Coronary artery (tissue), 2 donors: Measurements from ENCODE around the gene PRKG1.

Source experiments
- DNase-seq: peaks from one replicate; pipeline ENCODE4 v3.0.0-alpha.2; 2017; ENCODE audit warnings: low spot score
- H3K27ac ChIP-seq, 2 donors: fragments of 200-600 bp; sonication (generic); one replicate each; pipeline ENCODE4 v1.5.1; 2016 to 2019
- H3K4me3 ChIP-seq: fragments of 200-600 bp; sonication (generic); 2 replicates; pipeline ENCODE4 v1.5.1; 2016; ENCODE audit warnings: mild to moderate bottlenecking, moderate library complexity
- TF ChIP-seq, protein P1 (sequence below): fragments of 200-600 bp; sonication (generic); IDR thresholded peaks from one replicate; pipeline ENCODE4 v1.5.1; 2019; ENCODE audit warnings: antibody characterized with exemption

Gene PRKG1

DNA sequence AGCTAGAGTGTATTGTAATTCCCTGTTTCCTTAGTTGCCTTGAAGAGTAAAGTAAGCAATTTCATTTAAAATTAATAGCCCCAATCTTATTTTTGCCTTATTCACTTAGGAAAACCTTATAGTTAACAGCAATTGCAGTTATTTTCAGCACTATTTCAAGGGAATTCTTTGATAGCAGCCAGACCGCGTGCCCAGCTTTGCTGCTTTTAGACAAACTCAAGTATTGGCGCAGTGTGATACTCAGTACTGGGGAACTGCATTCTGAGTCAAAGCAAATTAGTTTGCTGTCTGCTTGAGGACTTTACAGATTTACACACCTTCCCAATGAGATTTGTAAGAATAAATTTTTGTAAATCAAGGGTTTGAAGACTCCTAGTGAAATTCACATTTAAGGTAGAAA is 21.2 kb downstream of the PRKG1 start:
- DNase-seq: no peak
- no peak overlapping the region for H3K4me3 ChIP-seq
- TF ChIP-seq, protein P1, sequence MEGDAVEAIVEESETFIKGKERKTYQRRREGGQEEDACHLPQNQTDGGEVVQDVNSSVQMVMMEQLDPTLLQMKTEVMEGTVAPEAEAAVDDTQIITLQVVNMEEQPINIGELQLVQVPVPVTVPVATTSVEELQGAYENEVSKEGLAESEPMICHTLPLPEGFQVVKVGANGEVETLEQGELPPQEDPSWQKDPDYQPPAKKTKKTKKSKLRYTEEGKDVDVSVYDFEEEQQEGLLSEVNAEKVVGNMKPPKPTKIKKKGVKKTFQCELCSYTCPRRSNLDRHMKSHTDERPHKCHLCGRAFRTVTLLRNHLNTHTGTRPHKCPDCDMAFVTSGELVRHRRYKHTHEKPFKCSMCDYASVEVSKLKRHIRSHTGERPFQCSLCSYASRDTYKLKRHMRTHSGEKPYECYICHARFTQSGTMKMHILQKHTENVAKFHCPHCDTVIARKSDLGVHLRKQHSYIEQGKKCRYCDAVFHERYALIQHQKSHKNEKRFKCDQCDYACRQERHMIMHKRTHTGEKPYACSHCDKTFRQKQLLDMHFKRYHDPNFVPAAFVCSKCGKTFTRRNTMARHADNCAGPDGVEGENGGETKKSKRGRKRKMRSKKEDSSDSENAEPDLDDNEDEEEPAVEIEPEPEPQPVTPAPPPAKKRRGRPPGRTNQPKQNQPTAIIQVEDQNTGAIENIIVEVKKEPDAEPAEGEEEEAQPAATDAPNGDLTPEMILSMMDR: no peak
- H3K27ac ChIP-seq: peak overlapping the region; percentile 25 to 34

DNA sequence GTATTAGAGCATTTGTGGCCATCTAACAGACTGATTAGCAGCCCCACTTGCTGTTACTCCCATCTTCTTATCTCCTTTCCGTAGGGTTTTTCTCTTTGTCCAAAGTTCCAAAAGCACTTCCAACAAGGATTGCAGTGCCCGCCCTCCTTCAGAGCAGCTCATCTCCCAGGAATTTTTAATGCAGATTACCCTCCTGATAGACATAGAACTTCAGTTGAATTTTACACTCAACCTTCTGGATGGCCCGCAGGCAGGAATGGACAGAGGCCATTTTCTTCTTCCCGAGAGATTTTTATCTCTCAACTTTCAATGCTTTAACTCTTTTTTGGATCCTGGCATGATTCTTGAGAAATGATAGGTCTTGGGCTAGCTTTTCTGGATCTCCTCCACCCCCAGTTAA is 23.3 kb downstream of the PRKG1 start:
- no peak for DNase-seq
- Histone ChIP-seq H3K27ac (no peak overlapping the region), H3K4me3 (no peak overlapping the region)
- TF ChIP-seq, protein P1: no peak

DNA sequence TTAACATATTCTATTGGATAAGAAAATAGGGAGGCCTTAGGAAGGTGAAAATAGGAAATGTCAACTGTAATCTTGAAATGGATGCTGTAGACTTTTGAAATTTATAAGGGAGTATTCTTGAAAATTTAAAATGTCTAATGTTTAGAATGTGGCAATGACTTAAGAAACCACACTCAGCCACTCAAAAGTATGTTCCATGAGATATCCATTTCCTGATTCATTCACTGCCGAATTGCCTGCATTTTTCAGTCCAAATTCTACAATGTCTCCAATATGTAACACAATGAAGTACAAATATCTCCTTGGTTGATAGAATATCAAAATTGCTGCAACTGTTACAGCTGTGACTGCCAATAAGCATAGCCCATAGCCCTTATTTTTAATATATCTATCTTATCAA is 25.9 kb downstream of the PRKG1 start:
- no peak overlapping the region for H3K4me3 ChIP-seq
- no peak for DNase-seq
- TF ChIP-seq, protein P1: no peak
- no peak overlapping the region for H3K27ac ChIP-seq

DNA sequence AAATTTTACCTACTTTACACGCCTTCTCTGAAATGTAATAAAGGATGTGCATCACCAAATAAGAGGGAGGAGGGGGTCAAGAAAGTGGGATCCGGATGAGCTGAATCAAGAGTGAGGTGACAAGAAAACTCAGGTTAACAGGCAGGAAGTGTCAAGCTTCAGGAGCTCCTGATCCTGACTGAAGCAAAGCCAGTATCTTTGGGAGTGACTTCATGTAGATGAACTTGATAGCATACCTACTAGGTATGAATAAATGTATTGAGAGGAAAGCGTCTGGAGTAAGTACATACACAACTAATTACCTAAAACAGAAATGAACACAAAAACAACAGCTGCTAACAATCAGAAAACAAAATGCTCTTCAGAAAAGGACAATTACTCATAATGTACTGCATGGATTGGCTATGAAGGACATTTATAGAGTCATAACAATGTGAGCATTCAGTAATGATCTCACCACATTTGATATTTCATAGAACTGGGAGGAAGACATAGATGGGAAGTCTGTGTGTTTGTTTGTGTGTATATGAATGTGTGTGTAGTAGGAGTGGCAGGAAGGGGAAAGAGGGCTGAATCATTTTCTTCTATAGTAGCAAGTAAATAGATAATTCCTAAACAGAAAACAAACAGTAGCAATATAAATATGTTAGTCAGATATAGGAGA is 29.4 kb downstream of the PRKG1 start:
- Histone ChIP-seq H3K27ac (no peak overlapping the region), H3K4me3 (no peak overlapping the region)
- DNase-seq: no peak
- TF ChIP-seq, protein P1: no peak

DNA sequence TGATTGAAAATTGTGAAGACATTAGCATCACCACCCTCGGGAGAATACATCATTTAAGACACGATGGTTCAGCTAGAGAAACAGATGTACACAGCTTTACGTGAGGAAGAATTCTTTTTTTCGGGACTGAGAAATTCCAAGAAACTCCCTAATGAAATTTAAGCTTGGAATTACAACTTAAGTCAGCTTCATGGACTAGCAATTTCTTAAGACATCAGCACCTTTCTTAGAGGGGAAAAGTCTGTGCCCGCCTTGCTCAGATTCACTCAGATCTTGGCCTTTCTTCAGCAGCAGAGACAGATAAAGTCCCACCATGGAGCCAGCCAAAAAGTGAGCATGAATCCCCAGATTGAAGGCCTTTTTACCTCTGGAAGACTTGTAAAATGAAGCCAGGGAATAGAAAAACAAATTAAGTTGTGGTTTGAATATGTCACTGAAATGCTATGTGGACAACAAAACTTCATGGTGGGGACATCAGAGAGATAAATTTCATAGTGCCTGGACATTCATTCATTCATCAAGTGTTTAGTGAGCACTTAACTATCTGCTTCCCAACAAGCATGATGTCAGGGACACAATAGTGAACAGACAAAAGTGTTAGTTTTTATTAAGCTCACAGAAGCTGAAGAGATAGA is 32.1 kb downstream of the PRKG1 start:
- Histone ChIP-seq H3K27ac (no peak overlapping the region), H3K4me3 (no peak overlapping the region)
- no peak for DNase-seq
- TF ChIP-seq, protein P1: no peak

DNA sequence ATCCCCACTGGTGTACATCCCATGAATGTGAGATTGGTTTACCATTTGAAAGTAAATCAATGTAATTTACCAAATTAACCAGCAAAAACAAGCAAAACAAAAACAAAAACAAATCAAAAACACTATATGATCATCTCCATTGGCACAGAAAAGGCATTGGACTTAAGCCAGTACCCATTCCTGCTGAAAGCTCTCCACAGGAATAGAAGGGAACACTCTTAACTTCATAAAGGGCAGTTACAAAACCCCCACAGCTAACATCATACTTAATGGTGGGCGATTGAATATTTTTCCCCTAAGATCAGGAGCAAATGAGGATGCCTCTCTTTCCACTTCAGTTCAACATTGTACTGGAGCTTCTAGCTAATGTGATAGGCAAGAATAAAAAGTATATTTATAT is 34.1 kb downstream of the PRKG1 start:
- H3K4me3 ChIP-seq: no peak overlapping the region
- no peak overlapping the region for H3K27ac ChIP-seq
- TF ChIP-seq, protein P1: no peak
- DNase-seq: no peak
